ENCODE measurements around the gene IFNL4. TPM values are rescaled to one million over a fixed set of nuclear protein-coding genes. Genes with fewer than 3 reads are reported as not detected.

Gene IFNL4
- total and polyA plus RNA-seq, 2 experiments from 2014 or later: not detected

- no peaks in the 10 kb centered on the region for H3F3A ChIP-seq (replicated peaks; ENCODE audit: low read depth)
- no peak; the same call in 2 of the 3 replicates for ATAC-seq
- no peaks in the 10 kb centered on the region for H3K4me1 ChIP-seq (ENCODE audit: insufficient read depth)
- no peak overlapping the region for H3K27ac Mint-ChIP-seq
- H3K4me1 Mint-ChIP-seq: no peaks in the 10 kb centered on the region
- no peaks in the 10 kb centered on the region for H3K36me3 Mint-ChIP-seq (ENCODE audit: low read depth)
- no peak overlapping the region for H3K4me3 ChIP-seq
- no peaks in the 10 kb centered on the region for H3K79me2 ChIP-seq (replicated peaks; ENCODE audit: insufficient read depth)
- no peak overlapping the region for H2AFZ ChIP-seq
- H3K4me3 Mint-ChIP-seq: no peak overlapping the region
- no peaks in the 10 kb centered on the region for H4K20me1 ChIP-seq (replicated peaks; ENCODE audit: insufficient read depth)
- DNase-seq (ENCODE audit: low spot score): no peak
- H3K9me2 ChIP-seq (ENCODE audit: insufficient read depth): no peaks in the 10 kb centered on the region
- no peak overlapping the region for H3K27ac ChIP-seq (ENCODE audit: low read depth)
- H3K27me3 Mint-ChIP-seq (ENCODE audit: insufficient read depth, low read depth, poor library complexity): peaks cover 12% of the 10 kb centered on the region
- H3K36me3 ChIP-seq (ENCODE audit: insufficient read depth): no peaks in the 10 kb centered on the region
- peaks cover 11% of the 10 kb centered on the region; the same call in 1 of the 2 replicates for H3K27me3 ChIP-seq (ENCODE audit: insufficient read depth)
- no peaks in the 10 kb centered on the region; the same call in 2 of the 3 replicates for H3K9me3 Mint-ChIP-seq
- no peak for TF ChIP-seq EZH2phosphoT487 (IDR thresholded peaks at IDR 0.05; ENCODE audit: unreplicated experiment)
- no peak for TF ChIP-seq STAT1 (IDR thresholded peaks at IDR 0.05; ENCODE audit: unreplicated experiment)
- no peak for TF ChIP-seq CREB1 (CRISPR knock-in tag; IDR thresholded peaks at IDR 0.05; ENCODE audit: low read depth)
- TF ChIP-seq JUNB (IDR thresholded peaks at IDR 0.05; ENCODE audit: unreplicated experiment): no peak
- TF ChIP-seq CTCF (conservative IDR thresholded peaks at IDR 0.05; ENCODE audit: low read depth in 2 of 2): no peak
- H3K4me2 ChIP-seq: no peak overlapping the region
Measured at GRCh38 chr19:39277598-39277997, 28.9 kb upstream of the IFNL4 start.

- H3K27me3 Mint-ChIP-seq (ENCODE audit: insufficient read depth, low read depth, poor library complexity): peaks cover 14% of the 10 kb centered on the region
- no peaks in the 10 kb centered on the region for H4K20me1 ChIP-seq (replicated peaks; ENCODE audit: insufficient read depth)
- TF ChIP-seq JUNB (IDR thresholded peaks at IDR 0.05; ENCODE audit: unreplicated experiment): no peak
- no peak for TF ChIP-seq NANOG (IDR thresholded peaks at IDR 0.05; ENCODE audit: borderline replicate concordance)
- no peak for TF ChIP-seq ZNF114 (CRISPR knock-in tag; IDR thresholded peaks at IDR 0.05)
- TF ChIP-seq ETS1 (IDR thresholded peaks at IDR 0.05): no peak
- TF ChIP-seq CREB1 (CRISPR knock-in tag; IDR thresholded peaks at IDR 0.05; ENCODE audit: low read depth): no peak
- TF ChIP-seq CTCF (conservative IDR thresholded peaks at IDR 0.05; ENCODE audit: low read depth in 2 of 2): no peak
- TF ChIP-seq EZH2phosphoT487 (IDR thresholded peaks at IDR 0.05; ENCODE audit: unreplicated experiment): no peak
- no peak for TF ChIP-seq REST (IDR thresholded peaks at IDR 0.05; ENCODE audit: unreplicated experiment)
Measured at GRCh38 chr19:39276740-39277139, 28.1 kb upstream of the IFNL4 start.

More at GRCh38 chr19:39276740-39277139, 28.1 kb upstream of the IFNL4 start:
- no peak overlapping the region for H3K4me2 ChIP-seq
- H2AFZ ChIP-seq: no peak overlapping the region
- H3K4me3 ChIP-seq: no peak overlapping the region
- Mint-ChIP-seq H3K36me3 (ENCODE audit: low read depth) (no peaks in the 10 kb centered on the region), H3K9me3 (no peaks in the 10 kb centered on the region; the same call in 2 of the 3 replicates), H3K4me3 (no peak overlapping the region), H3K27ac (no peak overlapping the region), H3K4me1 (no peaks in the 10 kb centered on the region)
- H3K36me3 ChIP-seq (ENCODE audit: insufficient read depth): no peaks in the 10 kb centered on the region
- H3K27ac ChIP-seq (ENCODE audit: low read depth): no peak overlapping the region
- no peak for ATAC-seq
- no peaks in the 10 kb centered on the region for H3K79me2 ChIP-seq (replicated peaks; ENCODE audit: insufficient read depth)
- H3K9me2 ChIP-seq (ENCODE audit: insufficient read depth): no peaks in the 10 kb centered on the region
- no peak for DNase-seq (ENCODE audit: low spot score)
- no peaks in the 10 kb centered on the region for H3K4me1 ChIP-seq (ENCODE audit: insufficient read depth)
- H3K27me3 ChIP-seq (ENCODE audit: insufficient read depth): peaks cover 11% of the 10 kb centered on the region; the same call in 1 of the 2 replicates
- H3F3A ChIP-seq (replicated peaks; ENCODE audit: low read depth): no peaks in the 10 kb centered on the region

Measured in GM23338 (cell line).